ENCODE results near the gene LCE5A. TPM values are rescaled to one million over a fixed set of nuclear protein-coding genes. Genes with fewer than 3 reads are reported as not detected.

LCE5A gene
- total and polyA plus RNA-seq, 10 of the 15 experiments (the other 5 are each of a cell fraction or from before 2014, with no cell fraction given) = not detected

DNA sequence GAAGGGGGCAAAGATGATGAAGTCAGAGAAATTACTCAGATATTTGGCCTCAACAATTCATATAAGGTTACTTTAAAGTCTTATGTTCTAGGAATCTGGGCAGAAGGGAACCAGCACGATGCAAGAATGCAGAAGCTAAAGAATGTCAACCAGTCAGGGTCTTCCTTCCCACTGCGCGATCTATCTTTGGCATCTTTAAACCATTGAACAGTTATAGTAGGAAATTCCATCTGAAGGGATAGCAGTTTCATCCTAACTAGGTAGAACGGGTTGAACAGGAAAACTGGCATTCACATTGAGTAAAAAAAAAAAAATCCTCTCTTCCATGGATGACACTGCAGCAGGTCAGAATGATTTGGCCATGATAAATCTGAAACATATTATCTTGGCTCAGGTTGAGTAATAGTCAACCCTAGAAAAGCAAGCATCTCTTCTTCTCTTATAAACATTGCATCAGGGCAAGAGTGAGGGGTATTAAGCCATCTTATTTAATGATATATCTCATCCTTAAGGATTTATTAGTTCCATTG, 10.0 kb downstream of the LCE5A start (continued):
- TF ChIP-seq RCOR1 (conservative IDR thresholded peaks at IDR 0.05; ENCODE audit: low read depth, low read length) (no peak), MYB (IDR thresholded peaks at IDR 0.05; ENCODE audit: borderline replicate concordance, low read depth, low read length) (no peak), ZBED1 (IDR thresholded peaks at IDR 0.05; ENCODE audit: borderline replicate concordance) (no peak), PAX5 (IDR thresholded peaks at IDR 0.05; ENCODE audit: borderline replicate concordance, low read depth, low read length) (no peak), FOS (IDR thresholded peaks at IDR 0.05; ENCODE audit: borderline replicate concordance, extremely low read depth, insufficient read length) (no peak), SP1 (IDR thresholded peaks at IDR 0.05; ENCODE audit: low read depth, low read length) (no peak), SMAD5 (IDR thresholded peaks at IDR 0.05; ENCODE audit: low read depth) (no peak)
- TF ChIP-seq, protein P1, sequence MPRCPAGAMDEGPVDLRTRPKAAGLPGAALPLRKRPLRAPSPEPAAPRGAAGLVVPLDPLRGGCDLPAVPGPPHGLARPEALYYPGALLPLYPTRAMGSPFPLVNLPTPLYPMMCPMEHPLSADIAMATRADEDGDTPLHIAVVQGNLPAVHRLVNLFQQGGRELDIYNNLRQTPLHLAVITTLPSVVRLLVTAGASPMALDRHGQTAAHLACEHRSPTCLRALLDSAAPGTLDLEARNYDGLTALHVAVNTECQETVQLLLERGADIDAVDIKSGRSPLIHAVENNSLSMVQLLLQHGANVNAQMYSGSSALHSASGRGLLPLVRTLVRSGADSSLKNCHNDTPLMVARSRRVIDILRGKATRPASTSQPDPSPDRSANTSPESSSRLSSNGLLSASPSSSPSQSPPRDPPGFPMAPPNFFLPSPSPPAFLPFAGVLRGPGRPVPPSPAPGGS (IDR thresholded peaks at IDR 0.05; ENCODE audit: borderline replicate concordance, insufficient read depth, low read depth, low read length, poor library complexity, severe bottlenecking) = no peak

DNA sequence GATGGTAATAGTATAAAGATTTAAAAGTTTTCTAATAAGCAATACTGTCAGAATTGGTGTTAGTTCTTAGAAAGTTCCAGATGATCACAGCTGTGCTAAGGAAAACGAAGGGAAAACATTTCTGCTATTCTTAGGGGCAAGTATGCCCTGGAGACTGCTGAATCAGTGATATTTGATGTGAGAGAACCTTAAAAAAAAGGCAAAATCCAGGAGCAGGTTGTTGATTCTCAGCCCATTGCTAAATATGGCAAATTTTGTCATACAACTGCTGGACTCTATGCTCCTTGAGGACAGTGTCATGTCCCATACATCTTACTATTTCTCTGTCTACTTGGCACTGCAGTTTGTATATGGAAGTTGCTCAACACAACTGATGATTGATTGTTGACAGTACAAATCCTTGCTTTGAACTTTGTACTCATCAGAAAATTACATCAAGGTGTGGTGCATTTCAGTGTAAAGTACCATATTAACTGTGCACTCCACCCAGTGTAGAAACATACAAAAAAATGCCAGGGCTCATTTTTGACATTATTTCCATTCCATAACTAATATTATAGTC, 14.6 kb downstream of the LCE5A start:
- no TSS peak for BruUV-seq (replicated peaks)
- Histone ChIP-seq H3K79me2 (ENCODE audit: control insufficient read depth, insufficient read depth, low read length) (no peaks in the 10 kb centered on the region), H3K27ac (ENCODE audit: control insufficient read depth, insufficient read depth) (no peak overlapping the region), H3K9me3 (replicated peaks; ENCODE audit: control insufficient read depth, insufficient read depth, low read length) (no peaks in the 10 kb centered on the region), H3K4me2 (ENCODE audit: control insufficient read depth, insufficient read depth) (no peak overlapping the region), H3K9ac (ENCODE audit: control insufficient read depth, insufficient read depth, low read length) (no peak overlapping the region), H3K4me1 (ENCODE audit: control insufficient read depth, insufficient read depth, low read length) (no peaks in the 10 kb centered on the region), H3K36me3 (ENCODE audit: control insufficient read depth in 2 of 2, insufficient read depth in 2 of 2, low read length in 1 of 2) (no peaks in the 10 kb centered on the region), H3K4me3 (no peak overlapping the region), H2AFZ (ENCODE audit: control insufficient read depth, low read depth, low read length) (no peak overlapping the region), H4K20me1 (ENCODE audit: control insufficient read depth, insufficient read depth) (no peaks in the 10 kb centered on the region), H3K27me3 (replicated peaks in 1 of 2; ENCODE audit: control insufficient read depth in 2 of 2, insufficient read depth in 2 of 2, low read length in 1 of 2) (0 out of 4 replicates have a peak, but pooled peaks cover 0 to 3% of the 10 kb centered on the region in 2 experiments)
- FAIRE-seq = no peak
- intact Hi-C loops (cut with micrococcal nuclease; ENCODE audit: unreplicated experiment) = no loop called here
- RAD21 ChIA-PET (ENCODE audit: unreplicated experiment) = no interaction called here
- POLR2A ChIA-PET = no interaction called here
- DNase-seq (ENCODE audit: low read depth, low spot score) = no peak
- SMC1A ChIA-PET (ENCODE audit: uncharacterized antibody, unreplicated experiment) = interaction anchor here (1.0 kb wide), 1 partner anchor 13 kb away, joined by 3 read pairs; no protein-coding TSS in a partner anchor
- whole genome bisulfite sequencing (ENCODE audit: insufficient coverage, insufficient replicate concordance, low lambda C conversion rate, missing lambda C conversion rate) = 0% methylated on average over 1 of the region's 1 CpG
- in situ Hi-C loops (cut with MboI) = no loop called here
- ATAC-seq = no peak
- TF ChIP-seq GABPA (IDR thresholded peaks at IDR 0.05; ENCODE audit: low read depth) (no peak), FOXM1 (IDR thresholded peaks at IDR 0.05; ENCODE audit: low read depth, low read length) (no peak), STAT3 (IDR thresholded peaks at IDR 0.05; ENCODE audit: low read depth, low read length) (no peak), POU2F2 (IDR thresholded peaks at IDR 0.05; ENCODE audit: borderline replicate concordance, low read depth, low read length) (no peak), CHD4 (IDR thresholded peaks at IDR 0.05) (no peak), SP1 (IDR thresholded peaks at IDR 0.05; ENCODE audit: low read depth, low read length) (no peak), SMAD5 (IDR thresholded peaks at IDR 0.05; ENCODE audit: low read depth) (no peak), SMAD1 (IDR thresholded peaks at IDR 0.05; ENCODE audit: low read depth, partially characterized antibody) (no peak), MEF2B (IDR thresholded peaks at IDR 0.05; ENCODE audit: partially characterized antibody, poor library complexity, severe bottlenecking) (no peak), RFX5 (IDR thresholded peaks at IDR 0.05; ENCODE audit: low read depth, low read length) (no peak), CHD1 (IDR thresholded peaks at IDR 0.05; ENCODE audit: low read depth, low read length) (no peak)
- TF ChIP-seq, protein P2, sequence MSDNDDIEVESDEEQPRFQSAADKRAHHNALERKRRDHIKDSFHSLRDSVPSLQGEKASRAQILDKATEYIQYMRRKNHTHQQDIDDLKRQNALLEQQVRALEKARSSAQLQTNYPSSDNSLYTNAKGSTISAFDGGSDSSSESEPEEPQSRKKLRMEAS (IDR thresholded peaks at IDR 0.05; ENCODE audit: low read depth, low read length) = no peak
- TF ChIP-seq, protein P3, sequence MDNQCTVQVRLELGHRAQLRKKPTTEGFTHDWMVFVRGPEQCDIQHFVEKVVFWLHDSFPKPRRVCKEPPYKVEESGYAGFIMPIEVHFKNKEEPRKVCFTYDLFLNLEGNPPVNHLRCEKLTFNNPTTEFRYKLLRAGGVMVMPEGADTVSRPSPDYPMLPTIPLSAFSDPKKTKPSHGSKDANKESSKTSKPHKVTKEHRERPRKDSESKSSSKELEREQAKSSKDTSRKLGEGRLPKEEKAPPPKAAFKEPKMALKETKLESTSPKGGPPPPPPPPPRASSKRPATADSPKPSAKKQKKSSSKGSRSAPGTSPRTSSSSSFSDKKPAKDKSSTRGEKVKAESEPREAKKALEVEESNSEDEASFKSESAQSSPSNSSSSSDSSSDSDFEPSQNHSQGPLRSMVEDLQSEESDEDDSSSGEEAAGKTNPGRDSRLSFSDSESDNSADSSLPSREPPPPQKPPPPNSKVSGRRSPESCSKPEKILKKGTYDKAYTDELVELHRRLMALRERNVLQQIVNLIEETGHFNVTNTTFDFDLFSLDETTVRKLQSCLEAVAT (IDR thresholded peaks at IDR 0.05) = no peak
- CTCF ChIA-PET = no interaction called here

Measured in GM12878 (cell line).